ENCODE measurements around the gene OR1D2.

GRCh38 chr17:3040882-3041281 lies 63.3 kb downstream of the OR1D2 start:
- TF ChIP-seq CTCF (IDR thresholded peaks at IDR 0.05) (no peak), POLR2A (IDR thresholded peaks at IDR 0.05) (no peak)

All from stomach (tissue), 4 donors.